ENCODE results near the gene OR8G1.

OR8G1 gene

GRCh38 chr11:124285610-124286344 is 44.9 kb downstream of the OR8G1 start:
- Histone ChIP-seq H3K4me1 (ENCODE audit: insufficient read depth, poor library complexity, severe bottlenecking) (no peaks in the 10 kb centered on the region), H3K9me3 (ENCODE audit: severe bottlenecking) (no peaks in the 10 kb centered on the region), H3K36me3 (ENCODE audit: low read depth) (no peaks in the 10 kb centered on the region), H3K4me3 (ENCODE audit: severe bottlenecking) (no peak overlapping the region), H3K27me3 (ENCODE audit: insufficient read depth, poor library complexity, severe bottlenecking) (no peaks in the 10 kb centered on the region), H3K27ac (ENCODE audit: poor library complexity, severe bottlenecking) (peak overlapping the region; percentile 49)
- no peak for TF ChIP-seq CTCF (IDR thresholded peaks at IDR 0.05; ENCODE audit: poor library complexity, severe bottlenecking)
- ATAC-seq (ENCODE audit: low read depth) (peak; percentile 88), DNase-seq (ENCODE audit: low spot score) (no peak)

- ATAC-seq (ENCODE audit: low read depth): no peak
These were observed 53.8 kb downstream of the OR8G1 start for GRCh38 chr11:124294687-124295086.

GRCh38 chr11:124296016-124296415 is 55.1 kb downstream of the OR8G1 start:
- Histone ChIP-seq H3K27ac (ENCODE audit: poor library complexity, severe bottlenecking) (no peak overlapping the region), H3K4me1 (ENCODE audit: insufficient read depth, poor library complexity, severe bottlenecking) (no peaks in the 10 kb centered on the region), H3K9me3 (ENCODE audit: severe bottlenecking) (no peaks in the 10 kb centered on the region), H3K27me3 (ENCODE audit: insufficient read depth, poor library complexity, severe bottlenecking) (no peaks in the 10 kb centered on the region), H3K36me3 (ENCODE audit: low read depth) (no peaks in the 10 kb centered on the region), H3K4me3 (ENCODE audit: severe bottlenecking) (no peak overlapping the region)
- no peak for DNase-seq (ENCODE audit: low spot score)
- ATAC-seq (ENCODE audit: low read depth): no peak
- TF ChIP-seq CTCF (IDR thresholded peaks at IDR 0.05; ENCODE audit: poor library complexity, severe bottlenecking): no peak

More at GRCh38 chr11:124294687-124295086, 53.8 kb downstream of the OR8G1 start:
- no peaks in the 10 kb centered on the region for H3K27me3 ChIP-seq (ENCODE audit: insufficient read depth, poor library complexity, severe bottlenecking)
- no peaks in the 10 kb centered on the region for H3K4me1 ChIP-seq (ENCODE audit: insufficient read depth, poor library complexity, severe bottlenecking)
- no peak overlapping the region for H3K27ac ChIP-seq (ENCODE audit: poor library complexity, severe bottlenecking)
- H3K4me3 ChIP-seq (ENCODE audit: severe bottlenecking): no peak overlapping the region
- H3K9me3 ChIP-seq (ENCODE audit: severe bottlenecking): no peaks in the 10 kb centered on the region
- no peak for DNase-seq (ENCODE audit: low spot score)
- no peak for TF ChIP-seq CTCF (IDR thresholded peaks at IDR 0.05; ENCODE audit: poor library complexity, severe bottlenecking)
- H3K36me3 ChIP-seq (ENCODE audit: low read depth): no peaks in the 10 kb centered on the region

- no peak for TF ChIP-seq CTCF (IDR thresholded peaks at IDR 0.05; ENCODE audit: poor library complexity, severe bottlenecking)
- Histone ChIP-seq H3K27me3 (ENCODE audit: insufficient read depth, poor library complexity, severe bottlenecking) (no peaks in the 10 kb centered on the region), H3K4me1 (ENCODE audit: insufficient read depth, poor library complexity, severe bottlenecking) (no peaks in the 10 kb centered on the region), H3K27ac (ENCODE audit: poor library complexity, severe bottlenecking) (no peak overlapping the region), H3K36me3 (ENCODE audit: low read depth) (no peaks in the 10 kb centered on the region), H3K4me3 (ENCODE audit: severe bottlenecking) (no peak overlapping the region), H3K9me3 (ENCODE audit: severe bottlenecking) (no peaks in the 10 kb centered on the region)
- DNase-seq (ENCODE audit: low spot score) (no peak), ATAC-seq (ENCODE audit: low read depth) (no peak)
These were observed 57.0 kb downstream of the OR8G1 start for GRCh38 chr11:124297921-124298320.

- ATAC-seq (ENCODE audit: low read depth) (no peak), DNase-seq (ENCODE audit: low spot score) (no peak)
- no peaks in the 10 kb centered on the region for H3K4me1 ChIP-seq (ENCODE audit: insufficient read depth, poor library complexity, severe bottlenecking)
- H3K9me3 ChIP-seq (ENCODE audit: severe bottlenecking): no peaks in the 10 kb centered on the region
- no peaks in the 10 kb centered on the region for H3K36me3 ChIP-seq (ENCODE audit: low read depth)
- H3K4me3 ChIP-seq (ENCODE audit: severe bottlenecking): no peak overlapping the region
- H3K27ac ChIP-seq (ENCODE audit: poor library complexity, severe bottlenecking): no peak overlapping the region
- H3K27me3 ChIP-seq (ENCODE audit: insufficient read depth, poor library complexity, severe bottlenecking): peaks cover 2% of the 10 kb centered on the region
- no peak for TF ChIP-seq CTCF (IDR thresholded peaks at IDR 0.05; ENCODE audit: poor library complexity, severe bottlenecking)
These were observed 60.7 kb downstream of the OR8G1 start for GRCh38 chr11:124301548-124301947.
